Temporal lobe (tissue), 2 donors: Measurements from ENCODE around the gene PSMD2. TPM values are rescaled to one million over a fixed set of nuclear protein-coding genes. Genes with fewer than 3 reads are reported as not detected.

Source experiments
- small RNA-seq: library from RNA; depleted of rRNA; stranded (forward); fragments of <200 nt; gene quantifications from one replicate; pipeline ENCODE3, GENCODE V24; 2014; ENCODE audit warnings: low replicate concordance
- total RNA-seq: library from RNA; depleted of rRNA; stranded (reverse); fragments of >200 nt; gene quantifications from one replicate; pipeline ENCODE4 v1.2.3, GENCODE V29; 2014

PSMD2 gene
- total RNA-seq, 1 donor from 2014 or later = 207 TPM

Small RNAs within 50 kb of the gene (small RNA-seq; reads per million reads assigned to genes)
- 585 reads per million, percentile 98 among the genes with 10 or more reads in this experiment for gene SNORD66

Other genes with a start within 250 kb of the PSMD2 start
- gene HTR3C, start 246.2 kb upstream of the PSMD2 start, total RNA-seq = not detected
- gene HTR3E, start 202.2 kb upstream of the PSMD2 start, total RNA-seq = not detected
- gene EIF2B5, start 163.9 kb upstream of the PSMD2 start, total RNA-seq = 29.7 TPM
- gene DVL3, start 143.9 kb upstream of the PSMD2 start, total RNA-seq = 28.0 TPM
- 228 TPM for gene AP2M1, start 124.4 kb upstream of the PSMD2 start, total RNA-seq
- 38.4 TPM for gene ABCF3, start 113.0 kb upstream of the PSMD2 start, total RNA-seq
- 1.7 TPM for gene VWA5B2, start 69.7 kb upstream of the PSMD2 start, total RNA-seq
- 5.4 TPM for gene ALG3, start 50.3 kb upstream of the PSMD2 start, total RNA-seq
- gene EEF1AKMT4, start 49.6 kb upstream of the PSMD2 start, total RNA-seq = 0.49 TPM
- 3.0 TPM for gene CAMK2N2, start 37.7 kb upstream of the PSMD2 start, total RNA-seq
- gene ECE2, start 23.2 kb upstream of the PSMD2 start, total RNA-seq = 2.7 TPM
- gene EIF4G1, start 15.4 kb downstream of the PSMD2 start, total RNA-seq = 107 TPM
- 40.1 TPM for gene FAM131A, start 38.4 kb downstream of the PSMD2 start, total RNA-seq
- gene CLCN2, start 62.4 kb downstream of the PSMD2 start, total RNA-seq = 6.1 TPM
- 27.3 TPM for gene POLR2H, start 62.5 kb downstream of the PSMD2 start, total RNA-seq
- under 0.01 TPM for gene THPO, start 79.0 kb downstream of the PSMD2 start, total RNA-seq
- gene CHRD, start 80.8 kb downstream of the PSMD2 start, total RNA-seq = 8.6 TPM